ENCODE data around the gene GBF1. TPM values are rescaled to one million over a fixed set of nuclear protein-coding genes. Genes with fewer than 3 reads are reported as not detected.

The GBF1 gene
- total and polyA plus RNA-seq, 10 of the 15 experiments (the other 5 are each of a cell fraction or from before 2014, with no cell fraction given): 0.82 to 42.0 (median 21.8) TPM

DNA sequence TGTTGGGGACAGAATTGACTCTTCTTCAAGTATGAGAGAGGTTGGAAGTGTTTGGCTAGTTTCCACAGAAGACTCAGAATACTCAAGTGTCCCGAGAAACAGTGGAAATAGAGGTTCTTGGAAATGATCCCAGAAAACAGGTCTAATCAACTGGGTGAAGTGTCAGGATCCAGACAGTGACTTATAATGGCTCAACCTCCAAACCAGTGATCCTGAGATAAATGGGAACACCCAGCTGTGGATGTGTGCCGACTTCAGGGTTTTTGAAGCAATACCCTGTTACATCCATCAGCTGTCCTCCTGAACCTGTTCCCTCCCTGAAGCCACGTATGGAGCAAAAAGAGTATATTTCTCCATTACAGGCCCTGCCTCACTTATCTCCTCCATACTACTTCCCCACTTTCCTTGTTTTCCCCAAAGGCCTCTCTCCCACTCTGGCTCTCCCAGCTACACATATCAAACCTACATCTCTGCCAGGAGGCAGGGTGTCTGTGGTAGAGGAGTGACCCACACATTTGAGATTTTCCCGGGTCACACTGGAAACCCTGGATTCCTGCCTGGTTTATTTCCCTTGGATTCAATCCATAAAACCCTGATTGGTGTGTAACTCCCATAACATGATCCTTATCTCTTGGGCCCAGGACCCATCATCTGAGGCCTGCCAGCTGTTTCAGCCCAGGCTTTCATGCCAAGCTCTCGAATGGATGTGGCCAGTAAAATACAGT lies 36.9 kb upstream of the GBF1 start:
- POLR2A ChIA-PET: no interaction called here
- no peak for TF ChIP-seq IKZF2 (IDR thresholded peaks at IDR 0.05)
- TF ChIP-seq ZNF274 (IDR thresholded peaks at IDR 0.05; ENCODE audit: insufficient read depth, insufficient read length): no peak
- no peak for TF ChIP-seq PAX8 (IDR thresholded peaks at IDR 0.05)
- no peak for TF ChIP-seq KDM1A (IDR thresholded peaks at IDR 0.05; ENCODE audit: borderline replicate concordance)
- TF ChIP-seq CREM (IDR thresholded peaks at IDR 0.05; ENCODE audit: low read depth): no peak
- TF ChIP-seq EGR1 (IDR thresholded peaks at IDR 0.05; ENCODE audit: borderline replicate concordance in 1 of 2, low read depth in 2 of 2, low read length in 2 of 2): no peak
- TF ChIP-seq RCOR1 (conservative IDR thresholded peaks at IDR 0.05; ENCODE audit: low read depth, low read length): no peak
- no peak for TF ChIP-seq WRNIP1 (IDR thresholded peaks at IDR 0.05; ENCODE audit: borderline replicate concordance, low read depth, low read length)
- TF ChIP-seq RBBP5 (conservative IDR thresholded peaks at IDR 0.05): no peak
- TF ChIP-seq, protein P1, sequence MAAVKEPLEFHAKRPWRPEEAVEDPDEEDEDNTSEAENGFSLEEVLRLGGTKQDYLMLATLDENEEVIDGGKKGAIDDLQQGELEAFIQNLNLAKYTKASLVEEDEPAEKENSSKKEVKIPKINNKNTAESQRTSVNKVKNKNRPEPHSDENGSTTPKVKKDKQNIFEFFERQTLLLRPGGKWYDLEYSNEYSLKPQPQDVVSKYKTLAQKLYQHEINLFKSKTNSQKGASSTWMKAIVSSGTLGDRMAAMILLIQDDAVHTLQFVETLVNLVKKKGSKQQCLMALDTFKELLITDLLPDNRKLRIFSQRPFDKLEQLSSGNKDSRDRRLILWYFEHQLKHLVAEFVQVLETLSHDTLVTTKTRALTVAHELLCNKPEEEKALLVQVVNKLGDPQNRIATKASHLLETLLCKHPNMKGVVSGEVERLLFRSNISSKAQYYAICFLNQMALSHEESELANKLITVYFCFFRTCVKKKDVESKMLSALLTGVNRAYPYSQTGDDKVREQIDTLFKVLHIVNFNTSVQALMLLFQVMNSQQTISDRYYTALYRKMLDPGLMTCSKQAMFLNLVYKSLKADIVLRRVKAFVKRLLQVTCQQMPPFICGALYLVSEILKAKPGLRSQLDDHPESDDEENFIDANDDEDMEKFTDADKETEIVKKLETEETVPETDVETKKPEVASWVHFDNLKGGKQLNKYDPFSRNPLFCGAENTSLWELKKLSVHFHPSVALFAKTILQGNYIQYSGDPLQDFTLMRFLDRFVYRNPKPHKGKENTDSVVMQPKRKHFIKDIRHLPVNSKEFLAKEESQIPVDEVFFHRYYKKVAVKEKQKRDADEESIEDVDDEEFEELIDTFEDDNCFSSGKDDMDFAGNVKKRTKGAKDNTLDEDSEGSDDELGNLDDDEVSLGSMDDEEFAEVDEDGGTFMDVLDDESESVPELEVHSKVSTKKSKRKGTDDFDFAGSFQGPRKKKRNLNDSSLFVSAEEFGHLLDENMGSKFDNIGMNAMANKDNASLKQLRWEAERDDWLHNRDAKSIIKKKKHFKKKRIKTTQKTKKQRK (IDR thresholded peaks at IDR 0.05; ENCODE audit: low read depth, low read length): no peak
- TF ChIP-seq RAD21 (IDR thresholded peaks at IDR 0.05; ENCODE audit: insufficient read depth, low read depth, low read length): no peak
- TF ChIP-seq SUZ12 (IDR thresholded peaks at IDR 0.05; ENCODE audit: unreplicated experiment): no peak
- no peak for TF ChIP-seq BRCA1 (IDR thresholded peaks at IDR 0.05; ENCODE audit: low read depth, low read length)
- no peak for TF ChIP-seq MTA2 (IDR thresholded peaks at IDR 0.05; ENCODE audit: low read depth)
- TF ChIP-seq MAX (IDR thresholded peaks at IDR 0.05; ENCODE audit: low read depth, low read length): no peak
- TF ChIP-seq SUPT20H (IDR thresholded peaks at IDR 0.05; ENCODE audit: borderline replicate concordance, control insufficient read depth, low read depth, low read length): no peak
- no peak for TF ChIP-seq KAT2A (conservative IDR thresholded peaks at IDR 0.05; ENCODE audit: control insufficient read depth, low read depth, low read length)

More for the DNA sequence above, 36.9 kb upstream of the GBF1 start:
- Histone ChIP-seq H3K9ac (ENCODE audit: control insufficient read depth, insufficient read depth, low read length) (no peak overlapping the region), H3K4me2 (ENCODE audit: control insufficient read depth, insufficient read depth) (no peak overlapping the region), H3K4me3 (no peak overlapping the region), H3K79me2 (ENCODE audit: control insufficient read depth, insufficient read depth, low read length) (no peaks in the 10 kb centered on the region), H2AFZ (ENCODE audit: control insufficient read depth, low read depth, low read length) (no peak overlapping the region), H3K27ac (ENCODE audit: control insufficient read depth, insufficient read depth) (no peak overlapping the region), H3K36me3 (ENCODE audit: control insufficient read depth in 2 of 2, insufficient read depth in 2 of 2, low read length in 1 of 2) (no peaks in the 10 kb centered on the region), H4K20me1 (ENCODE audit: control insufficient read depth, insufficient read depth) (no peaks in the 10 kb centered on the region), H3K27me3 (replicated peaks in 1 of 2; ENCODE audit: control insufficient read depth in 2 of 2, insufficient read depth in 2 of 2, low read length in 1 of 2) (no peaks in the 10 kb centered on the region), H3K9me3 (replicated peaks; ENCODE audit: control insufficient read depth, insufficient read depth, low read length) (peaks cover 3% of the 10 kb centered on the region; the same call in 2 of the 3 replicates), H3K4me1 (ENCODE audit: control insufficient read depth, insufficient read depth, low read length) (no peaks in the 10 kb centered on the region; the same call in 1 of the 2 replicates)
- no peak for FAIRE-seq
- no peak for ATAC-seq
- RAD21 ChIA-PET (ENCODE audit: unreplicated experiment): interaction anchor here (1.0 kb wide), 1 partner anchor 39 kb away, joined by 3 read pairs; no protein-coding TSS in a partner anchor
- CTCF ChIA-PET: interaction anchor here (0.7 to 1.8 kb wide), 4 partner anchors 8 to 39 kb away, joined by 3 to 5 read pairs (median 3); no protein-coding TSS in a partner anchor
- in situ Hi-C loops (cut with MboI) (no loop called here), intact Hi-C loops (cut with micrococcal nuclease; ENCODE audit: unreplicated experiment) (no loop called here)
- 70% methylated on average over 5 of the region's 5 CpGs for WGBS (ENCODE audit: insufficient coverage, insufficient replicate concordance, low lambda C conversion rate, missing lambda C conversion rate)
- SMC1A ChIA-PET (ENCODE audit: uncharacterized antibody, unreplicated experiment): interaction anchor here (0.6 to 2.3 kb wide), 4 partner anchors 19 to 105 kb away, joined by 3 to 7 read pairs (median 3); no protein-coding TSS in a partner anchor
- no TSS peak for BruUV-seq (replicated peaks)
- no peak for DNase-seq (ENCODE audit: low read depth, low spot score)

All from GM12878 (cell line).